HG03060 (cell line): ENCODE measurements around the gene TRIM36.

Experiments used
- ATAC-seq: cut with Tn5 transposase; IDR thresholded peaks from one replicate; pipeline ENCODE4 v1.9.1; 2021; ENCODE audit warnings: low read depth, moderate number of reproducible peaks; ENCODE audit not compliant: unreplicated experiment

TRIM36 gene

GRCh38 chr5:115169487-115170133 is at the start of gene TRIM36:
TSS of gene TRIM36 (minus strand) at chr5:115169908. CDS start at chr5:115169634, 274 bp downstream.
- peak; percentile 85 for ATAC-seq

- ATAC-seq: no peak
These were observed 44.8 kb upstream of the TRIM36 start for GRCh38 chr5:115214541-115214940.

- ATAC-seq: peak; percentile 100
These were observed 39.6 kb upstream of the TRIM36 start for GRCh38 chr5:115209279-115209678.

- ATAC-seq: no peak
These were observed 33.2 kb upstream of the TRIM36 start for GRCh38 chr5:115202952-115203351.

GRCh38 chr5:115196161-115196560 is 26.5 kb upstream of the TRIM36 start:
- no peak for ATAC-seq

- ATAC-seq: no peak
These were observed 25.0 kb upstream of the TRIM36 start for GRCh38 chr5:115194676-115195075.

GRCh38 chr5:115193295-115193694 is 23.6 kb upstream of the TRIM36 start:
- no peak for ATAC-seq

GRCh38 chr5:115192098-115192497 is 22.4 kb upstream of the TRIM36 start:
- no peak for ATAC-seq

GRCh38 chr5:115191474-115192031 is 21.8 kb upstream of the TRIM36 start:
- ATAC-seq: no peak

GRCh38 chr5:115190388-115190787 is 20.7 kb upstream of the TRIM36 start:
- no peak for ATAC-seq

- ATAC-seq: no peak
These were observed 20.2 kb upstream of the TRIM36 start for GRCh38 chr5:115189866-115190265.

- ATAC-seq: no peak
These were observed 17.1 kb upstream of the TRIM36 start for GRCh38 chr5:115186794-115187193.

GRCh38 chr5:115184770-115185169 is 15.1 kb upstream of the TRIM36 start:
- ATAC-seq: no peak

GRCh38 chr5:115181757-115182156 is 12.0 kb upstream of the TRIM36 start:
- no peak for ATAC-seq

GRCh38 chr5:115180165-115180709 is 10.5 kb upstream of the TRIM36 start:
- no peak for ATAC-seq

GRCh38 chr5:115179394-115180164 is 9.9 kb upstream of the TRIM36 start:
- no peak for ATAC-seq

- no peak for ATAC-seq
These were observed 9.3 kb upstream of the TRIM36 start for GRCh38 chr5:115179030-115179393.

- ATAC-seq: no peak
These were observed 1.3 kb upstream of the TRIM36 start for GRCh38 chr5:115170929-115171510.

GRCh38 chr5:115170134-115170928 is 623 bp upstream of the TRIM36 start:
- peak; percentile 18 for ATAC-seq

- no peak for ATAC-seq
These were observed 750 bp downstream of the TRIM36 start for GRCh38 chr5:115168829-115169486.
